Liver (tissue), 3 donors: ENCODE results near the gene ADGRV1.

Source experiments
- EGR1 ChIP-seq, 2 donors: IDR thresholded peaks; 2 replicates each; pipeline ENCODE4 v1.6.1; 2016 to 2018; ENCODE audit warnings: antibody characterized with exemption in 2 of 2, low read depth in 2 of 2
- RAD21 ChIP-seq, 2 donors: IDR thresholded peaks; 2 replicates each; pipeline ENCODE4 v1.6.1; 2016; ENCODE audit warnings: antibody characterized with exemption in 2 of 2, mild to moderate bottlenecking in 2 of 2
- RXRA ChIP-seq, 2 donors: IDR thresholded peaks; 2 replicates each; pipeline ENCODE4 v1.6.1; 2017 to 2018; ENCODE audit warnings: antibody characterized with exemption in 2 of 2, mild to moderate bottlenecking in 1 of 2
- TAF1 ChIP-seq: conservative IDR thresholded peaks from 2 replicates; pipeline ENCODE4 v1.6.1; 2016; ENCODE audit warnings: antibody characterized with exemption, mild to moderate bottlenecking
- YY1 ChIP-seq: IDR thresholded peaks from 2 replicates; pipeline ENCODE4 v1.6.1; 2016; ENCODE audit warnings: antibody characterized with exemption, mild to moderate bottlenecking
- TF ChIP-seq, protein P1 (sequence below): fragments of 150-350 bp; IDR thresholded peaks from 2 replicates; pipeline ENCODE4 v1.5.1; 2017; ENCODE audit warnings: improper control_type of control experiment, low read depth, low read length; ENCODE audit not compliant: missing input control
- TF ChIP-seq, protein P2 (sequence below): IDR thresholded peaks from 2 replicates; pipeline ENCODE4 v1.6.1; 2016; ENCODE audit warnings: antibody characterized with exemption
- TF ChIP-seq, protein P3 (sequence below): IDR thresholded peaks from 2 replicates; pipeline ENCODE4 v1.6.1; 2016; ENCODE audit warnings: antibody characterized with exemption, mild to moderate bottlenecking
- donor health status: healthy.
- donor health status: healthy.

- TF ChIP-seq, protein P1, sequence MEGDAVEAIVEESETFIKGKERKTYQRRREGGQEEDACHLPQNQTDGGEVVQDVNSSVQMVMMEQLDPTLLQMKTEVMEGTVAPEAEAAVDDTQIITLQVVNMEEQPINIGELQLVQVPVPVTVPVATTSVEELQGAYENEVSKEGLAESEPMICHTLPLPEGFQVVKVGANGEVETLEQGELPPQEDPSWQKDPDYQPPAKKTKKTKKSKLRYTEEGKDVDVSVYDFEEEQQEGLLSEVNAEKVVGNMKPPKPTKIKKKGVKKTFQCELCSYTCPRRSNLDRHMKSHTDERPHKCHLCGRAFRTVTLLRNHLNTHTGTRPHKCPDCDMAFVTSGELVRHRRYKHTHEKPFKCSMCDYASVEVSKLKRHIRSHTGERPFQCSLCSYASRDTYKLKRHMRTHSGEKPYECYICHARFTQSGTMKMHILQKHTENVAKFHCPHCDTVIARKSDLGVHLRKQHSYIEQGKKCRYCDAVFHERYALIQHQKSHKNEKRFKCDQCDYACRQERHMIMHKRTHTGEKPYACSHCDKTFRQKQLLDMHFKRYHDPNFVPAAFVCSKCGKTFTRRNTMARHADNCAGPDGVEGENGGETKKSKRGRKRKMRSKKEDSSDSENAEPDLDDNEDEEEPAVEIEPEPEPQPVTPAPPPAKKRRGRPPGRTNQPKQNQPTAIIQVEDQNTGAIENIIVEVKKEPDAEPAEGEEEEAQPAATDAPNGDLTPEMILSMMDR, result no peak
- TF ChIP-seq, protein P2, sequence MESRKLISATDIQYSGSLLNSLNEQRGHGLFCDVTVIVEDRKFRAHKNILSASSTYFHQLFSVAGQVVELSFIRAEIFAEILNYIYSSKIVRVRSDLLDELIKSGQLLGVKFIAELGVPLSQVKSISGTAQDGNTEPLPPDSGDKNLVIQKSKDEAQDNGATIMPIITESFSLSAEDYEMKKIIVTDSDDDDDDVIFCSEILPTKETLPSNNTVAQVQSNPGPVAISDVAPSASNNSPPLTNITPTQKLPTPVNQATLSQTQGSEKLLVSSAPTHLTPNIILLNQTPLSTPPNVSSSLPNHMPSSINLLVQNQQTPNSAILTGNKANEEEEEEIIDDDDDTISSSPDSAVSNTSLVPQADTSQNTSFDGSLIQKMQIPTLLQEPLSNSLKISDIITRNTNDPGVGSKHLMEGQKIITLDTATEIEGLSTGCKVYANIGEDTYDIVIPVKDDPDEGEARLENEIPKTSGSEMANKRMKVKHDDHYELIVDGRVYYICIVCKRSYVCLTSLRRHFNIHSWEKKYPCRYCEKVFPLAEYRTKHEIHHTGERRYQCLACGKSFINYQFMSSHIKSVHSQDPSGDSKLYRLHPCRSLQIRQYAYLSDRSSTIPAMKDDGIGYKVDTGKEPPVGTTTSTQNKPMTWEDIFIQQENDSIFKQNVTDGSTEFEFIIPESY, result no peak
- TF ChIP-seq YY1 (no peak), RXRA (IDR thresholded peaks at IDR 0.05) (no peak), TAF1 (no peak), RAD21 (IDR thresholded peaks at IDR 0.05) (no peak), EGR1 (IDR thresholded peaks at IDR 0.05; ENCODE audit: low read depth in 2 of 2) (no peak)
- TF ChIP-seq, protein P3, sequence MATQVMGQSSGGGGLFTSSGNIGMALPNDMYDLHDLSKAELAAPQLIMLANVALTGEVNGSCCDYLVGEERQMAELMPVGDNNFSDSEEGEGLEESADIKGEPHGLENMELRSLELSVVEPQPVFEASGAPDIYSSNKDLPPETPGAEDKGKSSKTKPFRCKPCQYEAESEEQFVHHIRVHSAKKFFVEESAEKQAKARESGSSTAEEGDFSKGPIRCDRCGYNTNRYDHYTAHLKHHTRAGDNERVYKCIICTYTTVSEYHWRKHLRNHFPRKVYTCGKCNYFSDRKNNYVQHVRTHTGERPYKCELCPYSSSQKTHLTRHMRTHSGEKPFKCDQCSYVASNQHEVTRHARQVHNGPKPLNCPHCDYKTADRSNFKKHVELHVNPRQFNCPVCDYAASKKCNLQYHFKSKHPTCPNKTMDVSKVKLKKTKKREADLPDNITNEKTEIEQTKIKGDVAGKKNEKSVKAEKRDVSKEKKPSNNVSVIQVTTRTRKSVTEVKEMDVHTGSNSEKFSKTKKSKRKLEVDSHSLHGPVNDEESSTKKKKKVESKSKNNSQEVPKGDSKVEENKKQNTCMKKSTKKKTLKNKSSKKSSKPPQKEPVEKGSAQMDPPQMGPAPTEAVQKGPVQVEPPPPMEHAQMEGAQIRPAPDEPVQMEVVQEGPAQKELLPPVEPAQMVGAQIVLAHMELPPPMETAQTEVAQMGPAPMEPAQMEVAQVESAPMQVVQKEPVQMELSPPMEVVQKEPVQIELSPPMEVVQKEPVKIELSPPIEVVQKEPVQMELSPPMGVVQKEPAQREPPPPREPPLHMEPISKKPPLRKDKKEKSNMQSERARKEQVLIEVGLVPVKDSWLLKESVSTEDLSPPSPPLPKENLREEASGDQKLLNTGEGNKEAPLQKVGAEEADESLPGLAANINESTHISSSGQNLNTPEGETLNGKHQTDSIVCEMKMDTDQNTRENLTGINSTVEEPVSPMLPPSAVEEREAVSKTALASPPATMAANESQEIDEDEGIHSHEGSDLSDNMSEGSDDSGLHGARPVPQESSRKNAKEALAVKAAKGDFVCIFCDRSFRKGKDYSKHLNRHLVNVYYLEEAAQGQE, result no peak
Measured at GRCh38 chr5:91122651-91123050, 564.1 kb downstream of the ADGRV1 start.
